Activated CD8-positive, alpha-beta memory T cell treated with anti-CD3 and anti-CD28 coated beads, Interleukin-2, amount 10 ng/mL, durations not matched to agents 7 days and 5 days (primary cell): ENCODE data around the gene MAP6. TPM values are rescaled to one million over a fixed set of nuclear protein-coding genes. Genes with fewer than 3 reads are reported as not detected.

Experiments used
- ATAC-seq: fragments of 150-1000 bp; cut with Tn5 transposase; one replicate; pipeline ENCODE4 v1.10.0; 2021; ENCODE audit warnings: moderate library complexity
- CTCF ChIA-PET: fragments of 350-600 bp; sonication (Branson Sonifier 250); formaldehyde crosslinking; loops from one replicate; lab custom pipeline; 2021; ENCODE audit warnings: antibody characterized with exemption; lab: Charles Lee
- DNase-seq: peaks from one replicate; pipeline ENCODE4 v3.0.0-alpha.2; 2020
- H3K27ac Mint-ChIP-seq: one replicate; pipeline ENCODE4 v1.8.0; 2021; ENCODE audit warnings: mild to moderate bottlenecking, mixed read lengths
- H3K27me3 Mint-ChIP-seq: one replicate; pipeline ENCODE4 v1.8.0; 2021; ENCODE audit warnings: mixed read lengths
- H3K36me3 Mint-ChIP-seq: one replicate; pipeline ENCODE4 v1.8.0; 2021; ENCODE audit warnings: mild to moderate bottlenecking, mixed read lengths
- H3K4me1 Mint-ChIP-seq: one replicate; pipeline ENCODE4 v1.8.0; 2021; ENCODE audit warnings: mixed read lengths
- H3K4me3 Mint-ChIP-seq: one replicate; pipeline ENCODE4 v1.8.0; 2021; ENCODE audit warnings: mild to moderate bottlenecking, moderate library complexity, mixed read lengths
- H3K9me3 Mint-ChIP-seq: one replicate; pipeline ENCODE4 v1.8.0; 2022; ENCODE audit warnings: low read depth, mixed read lengths
- total RNA-seq, 2 experiments: library from RNA; stranded (reverse); gene quantifications; one replicate each; pipeline ENCODE4 v1.2.3, GENCODE V29; 2021

MAP6 gene
- total RNA-seq, 2 experiments from 2014 or later: 0.30 to 0.70 TPM

- DNase-seq (peak; percentile 56), ATAC-seq (no peak)
- H3K36me3 Mint-ChIP-seq: no peaks in the 10 kb centered on the region
Measured at GRCh38 chr11:75577207-75577606, 91.6 kb downstream of the MAP6 start.

DNA sequence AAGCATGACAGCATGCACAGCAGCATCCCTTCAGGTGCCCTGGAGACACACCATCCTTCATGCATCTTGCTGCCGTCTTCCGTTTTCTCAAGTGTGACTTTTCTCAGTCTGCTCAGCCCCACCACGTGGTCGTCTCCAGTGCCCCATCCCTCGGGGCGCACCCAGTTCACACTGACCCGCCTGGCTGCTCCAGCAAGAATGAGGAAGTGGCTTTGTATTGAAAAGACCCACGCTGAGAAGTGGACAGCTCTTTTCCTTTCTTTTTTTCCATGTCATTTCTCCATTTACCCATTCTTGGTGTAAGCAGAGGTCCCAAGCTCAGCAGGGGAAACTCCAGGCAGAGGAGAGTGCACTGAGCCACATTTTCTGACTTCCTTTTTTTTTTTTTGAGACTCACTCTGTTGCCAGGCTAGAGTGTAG is 92.3 kb downstream of the MAP6 start:
- Mint-ChIP-seq H3K9me3 (no peaks in the 10 kb centered on the region), H3K4me3 (no peak overlapping the region), H3K27ac (no peak overlapping the region), H3K4me1 (peaks cover 15% of the 10 kb centered on the region), H3K36me3 (no peaks in the 10 kb centered on the region), H3K27me3 (peaks cover 7% of the 10 kb centered on the region)
- no peak for DNase-seq
- CTCF ChIA-PET: interaction anchor here (0.6 to 5.4 kb wide), 11 partner anchors 8 to 301 kb away, joined by 3 to 40 read pairs (median 4); no protein-coding TSS in a partner anchor
- peak; percentile 33 for ATAC-seq

More at GRCh38 chr11:75577207-75577606, 91.6 kb downstream of the MAP6 start:
- Mint-ChIP-seq H3K9me3 (no peaks in the 10 kb centered on the region), H3K4me1 (peaks cover 21% of the 10 kb centered on the region), H3K27me3 (peaks cover 7% of the 10 kb centered on the region), H3K4me3 (no peak overlapping the region), H3K27ac (no peak overlapping the region)
- CTCF ChIA-PET: interaction anchor here (0.8 to 5.4 kb wide), 11 partner anchors 8 to 302 kb away, joined by 3 to 40 read pairs (median 4); no protein-coding TSS in a partner anchor

GRCh38 chr11:75576017-75576416 is 92.8 kb downstream of the MAP6 start:
- H3K4me3 Mint-ChIP-seq: no peak overlapping the region
- DNase-seq: no peak
- H3K9me3 Mint-ChIP-seq: no peaks in the 10 kb centered on the region
- H3K36me3 Mint-ChIP-seq: no peaks in the 10 kb centered on the region
- no peak for ATAC-seq
- CTCF ChIA-PET: interaction anchor here (1.2 to 5.4 kb wide), 6 partner anchors 10 to 148 kb away, joined by 3 to 40 read pairs (median 8); no protein-coding TSS in a partner anchor
- H3K27me3 Mint-ChIP-seq: peaks cover 7% of the 10 kb centered on the region
- H3K27ac Mint-ChIP-seq: no peak overlapping the region
- peaks cover 15% of the 10 kb centered on the region for H3K4me1 Mint-ChIP-seq

DNA sequence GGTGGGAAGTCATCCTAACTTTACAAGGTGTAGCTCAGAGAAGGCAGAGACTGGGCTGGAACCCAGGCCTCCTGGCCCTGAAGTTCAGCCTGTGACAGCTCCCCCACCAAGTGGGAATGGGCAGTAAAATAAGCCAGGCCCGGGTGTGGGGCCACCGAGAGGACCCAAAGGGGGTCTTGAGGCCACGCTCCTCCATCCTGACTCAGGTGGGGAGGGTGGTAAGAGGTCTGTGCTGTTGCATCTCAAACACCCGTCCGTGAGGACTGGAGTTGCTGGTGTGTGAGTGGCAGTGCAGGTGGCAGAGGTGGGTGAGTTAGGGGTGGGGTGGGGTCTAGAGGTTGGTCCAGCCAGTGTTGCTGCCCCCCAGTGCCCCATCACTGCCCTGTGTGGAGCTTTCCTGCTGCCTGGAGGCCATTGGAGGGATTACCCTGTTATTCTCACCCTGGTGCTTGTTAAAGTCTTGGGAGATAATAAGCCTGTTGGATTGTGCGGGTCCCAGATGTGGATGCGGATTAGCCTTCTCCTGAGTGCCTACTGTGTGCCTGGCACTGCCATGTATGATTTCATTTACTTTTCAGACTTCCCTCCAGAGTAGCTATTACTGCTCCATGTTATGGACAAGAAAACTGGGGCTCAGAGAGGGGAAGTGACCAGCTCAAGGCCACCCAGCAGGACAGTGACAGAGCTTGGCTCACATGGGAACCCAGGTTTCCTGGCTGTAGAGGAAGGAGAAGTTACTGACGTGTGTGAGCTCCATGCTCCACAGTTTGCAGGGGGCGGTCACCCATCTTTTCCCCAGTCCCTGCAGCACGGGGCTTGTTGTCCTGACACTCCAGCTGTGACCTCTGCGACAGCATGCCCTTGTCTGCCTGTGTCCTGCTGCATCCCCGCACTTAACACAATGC is 93.9 kb downstream of the MAP6 start:
- Mint-ChIP-seq H3K27ac (no peak overlapping the region), H3K4me1 (peaks cover 9% of the 10 kb centered on the region), H3K4me3 (no peak overlapping the region), H3K36me3 (no peaks in the 10 kb centered on the region), H3K9me3 (no peaks in the 10 kb centered on the region), H3K27me3 (peaks cover 7% of the 10 kb centered on the region)
- CTCF ChIA-PET: interaction anchor here (0.9 to 5.4 kb wide), 7 partner anchors 9 to 38 kb away, joined by 3 to 40 read pairs (median 4); no protein-coding TSS in a partner anchor
- ATAC-seq (no peak), DNase-seq (no peak)

DNA sequence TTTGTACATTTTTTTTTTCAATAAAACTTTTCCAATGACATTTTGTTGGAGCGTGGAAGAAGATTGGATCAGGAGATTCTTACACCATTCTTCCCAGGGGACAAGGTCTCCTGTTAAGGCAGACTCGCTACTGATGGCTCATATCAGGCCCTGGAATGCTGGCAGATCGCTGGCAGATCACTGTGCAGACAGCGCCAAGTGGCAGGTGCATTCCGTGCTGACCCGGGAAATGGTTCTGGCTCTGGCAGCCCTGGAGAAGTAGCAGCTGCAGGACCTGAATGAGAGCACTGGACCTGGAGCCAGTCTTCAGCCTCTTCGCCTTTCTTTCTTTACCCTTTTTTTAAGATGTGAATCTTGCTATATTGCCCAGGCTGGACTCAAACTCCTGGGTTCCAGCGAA is 96.1 kb downstream of the MAP6 start:
- H3K27ac Mint-ChIP-seq: no peak overlapping the region
- H3K9me3 Mint-ChIP-seq: no peaks in the 10 kb centered on the region
- CTCF ChIA-PET: no interaction called here
- H3K27me3 Mint-ChIP-seq: no peaks in the 10 kb centered on the region
- no peaks in the 10 kb centered on the region for H3K36me3 Mint-ChIP-seq
- H3K4me3 Mint-ChIP-seq: no peak overlapping the region
- peaks cover 3% of the 10 kb centered on the region for H3K4me1 Mint-ChIP-seq
- ATAC-seq (no peak), DNase-seq (no peak)

- no peaks in the 10 kb centered on the region for H3K36me3 Mint-ChIP-seq
- DNase-seq (no peak), ATAC-seq (no peak)
- H3K9me3 Mint-ChIP-seq: no peaks in the 10 kb centered on the region
- CTCF ChIA-PET: interaction anchor here (1.3 kb wide), 1 partner anchor 11 kb away, joined by 3 read pairs; no protein-coding TSS in a partner anchor
- peak overlapping the region; percentile 29 for H3K27ac Mint-ChIP-seq
- no peaks in the 10 kb centered on the region for H3K27me3 Mint-ChIP-seq
- H3K4me1 Mint-ChIP-seq: peaks cover 3% of the 10 kb centered on the region
- no peak overlapping the region for H3K4me3 Mint-ChIP-seq
Measured at GRCh38 chr11:75571625-75572024, 97.2 kb downstream of the MAP6 start.

DNA sequence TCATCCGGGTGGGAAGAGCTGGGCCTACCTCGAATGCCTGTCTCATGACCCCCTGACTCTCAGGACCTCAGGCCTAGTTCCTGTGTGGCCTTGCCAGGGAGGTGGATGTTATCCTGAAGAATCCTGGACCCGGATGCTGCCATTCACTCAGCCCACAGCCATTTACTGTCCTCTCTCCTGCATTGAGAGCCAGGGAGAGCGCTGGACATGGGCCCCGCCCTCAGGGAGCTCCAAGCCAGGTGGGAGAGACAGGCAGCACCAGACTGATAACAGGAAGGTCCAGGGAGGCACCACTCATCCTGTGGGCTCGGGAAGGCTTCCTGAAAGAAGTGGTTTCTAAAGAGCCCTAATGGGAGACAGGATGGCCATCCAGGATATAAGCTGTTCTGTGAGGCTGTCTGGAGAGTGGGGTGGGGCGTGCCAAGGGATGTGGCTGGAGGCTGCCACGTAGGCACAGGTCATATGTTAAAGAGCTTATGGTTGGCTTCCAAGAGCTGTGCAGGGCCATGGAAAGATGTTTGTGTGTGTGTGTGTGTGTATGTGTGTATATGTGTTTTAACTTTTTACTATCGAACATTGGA is 98.2 kb downstream of the MAP6 start:
- no peak for DNase-seq
- Mint-ChIP-seq H3K4me3 (no peak overlapping the region), H3K4me1 (peaks cover 8% of the 10 kb centered on the region), H3K27ac (no peak overlapping the region), H3K9me3 (no peaks in the 10 kb centered on the region), H3K36me3 (no peaks in the 10 kb centered on the region), H3K27me3 (no peaks in the 10 kb centered on the region)
- ATAC-seq: no peak
- CTCF ChIA-PET: interaction anchor here (1.2 to 1.4 kb wide), 3 partner anchors 10 to 127 kb away, joined by 3 to 4 read pairs (median 3); no protein-coding TSS in a partner anchor

DNA sequence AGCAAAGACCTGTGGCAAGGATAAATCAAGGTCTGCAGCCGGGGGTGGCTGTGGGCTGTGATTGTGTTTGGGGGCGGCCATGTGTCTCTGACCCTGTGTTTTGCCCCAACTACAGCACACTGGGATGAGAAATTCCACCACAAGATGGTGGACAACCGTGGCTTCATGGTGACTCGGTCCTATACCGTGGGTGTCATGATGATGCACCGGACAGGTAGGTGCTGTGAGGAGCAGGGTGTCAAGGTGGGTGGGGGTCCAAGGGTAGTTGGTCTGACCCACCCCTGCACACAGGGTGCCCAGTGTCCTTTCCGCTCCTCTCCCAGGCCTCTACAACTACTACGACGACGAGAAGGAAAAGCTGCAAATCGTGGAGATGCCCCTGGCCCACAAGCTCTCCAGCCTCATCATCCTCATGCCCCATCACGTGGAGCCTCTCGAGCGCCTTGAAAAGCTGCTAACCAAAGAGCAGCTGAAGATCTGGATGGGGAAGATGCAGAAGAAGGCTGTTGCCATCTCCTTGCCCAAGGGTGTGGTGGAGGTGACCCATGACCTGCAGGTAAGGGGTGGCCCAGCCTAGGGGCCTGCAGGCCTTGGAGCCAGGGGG is 100.1 kb downstream of the MAP6 start:
- H3K27me3 Mint-ChIP-seq: no peaks in the 10 kb centered on the region
- H3K9me3 Mint-ChIP-seq: no peaks in the 10 kb centered on the region
- CTCF ChIA-PET: interaction anchor here (1.0 to 4.1 kb wide), 3 partner anchors 8 to 349 kb away, joined by 3 to 40 read pairs (median 3); no protein-coding TSS in a partner anchor
- no peak for ATAC-seq
- H3K4me1 Mint-ChIP-seq: peaks cover 12% of the 10 kb centered on the region
- DNase-seq: no peak
- H3K27ac Mint-ChIP-seq: no peak overlapping the region
- no peak overlapping the region for H3K4me3 Mint-ChIP-seq
- no peaks in the 10 kb centered on the region for H3K36me3 Mint-ChIP-seq

GRCh38 chr11:75567971-75568370 is 100.9 kb downstream of the MAP6 start:
- H3K4me3 Mint-ChIP-seq: no peak overlapping the region

DNA sequence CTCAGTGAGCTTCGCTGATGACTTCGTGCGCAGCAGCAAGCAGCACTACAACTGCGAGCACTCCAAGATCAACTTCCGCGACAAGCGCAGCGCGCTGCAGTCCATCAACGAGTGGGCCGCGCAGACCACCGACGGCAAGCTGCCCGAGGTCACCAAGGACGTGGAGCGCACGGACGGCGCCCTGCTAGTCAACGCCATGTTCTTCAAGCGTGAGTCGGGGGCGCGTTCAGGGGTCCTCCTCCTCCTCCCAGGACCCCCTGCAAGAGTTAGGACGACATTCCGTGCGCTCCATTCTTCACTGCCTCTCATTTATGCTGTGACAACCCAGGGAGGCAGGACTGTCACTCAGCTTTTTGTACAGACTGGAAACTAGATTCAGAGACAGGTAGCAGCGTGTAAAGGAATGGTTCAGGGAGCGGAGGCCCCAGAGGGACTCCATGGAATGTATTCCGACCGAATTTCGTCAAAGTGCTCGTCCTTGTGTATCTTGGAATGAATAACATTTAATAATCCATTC is 102.0 kb downstream of the MAP6 start:
- Mint-ChIP-seq H3K27ac (no peak overlapping the region), H3K4me1 (peaks cover 28% of the 10 kb centered on the region), H3K27me3 (no peaks in the 10 kb centered on the region), H3K36me3 (no peaks in the 10 kb centered on the region), H3K4me3 (no peak overlapping the region), H3K9me3 (no peaks in the 10 kb centered on the region)
- CTCF ChIA-PET: interaction anchor here (1.2 to 4.1 kb wide), 5 partner anchors 10 to 158 kb away, joined by 3 to 40 read pairs (median 4); no protein-coding TSS in a partner anchor
- DNase-seq (no peak), ATAC-seq (no peak)

More at GRCh38 chr11:75567971-75568370, 100.9 kb downstream of the MAP6 start:
- ATAC-seq (no peak), DNase-seq (no peak)
- no peak overlapping the region for H3K27ac Mint-ChIP-seq
- CTCF ChIA-PET: interaction anchor here (1.0 to 4.1 kb wide), 3 partner anchors 8 to 350 kb away, joined by 3 to 40 read pairs (median 3); no protein-coding TSS in a partner anchor
- H3K9me3 Mint-ChIP-seq: no peaks in the 10 kb centered on the region
- H3K36me3 Mint-ChIP-seq: no peaks in the 10 kb centered on the region
- H3K27me3 Mint-ChIP-seq: no peaks in the 10 kb centered on the region
- H3K4me1 Mint-ChIP-seq: peaks cover 18% of the 10 kb centered on the region

DNA sequence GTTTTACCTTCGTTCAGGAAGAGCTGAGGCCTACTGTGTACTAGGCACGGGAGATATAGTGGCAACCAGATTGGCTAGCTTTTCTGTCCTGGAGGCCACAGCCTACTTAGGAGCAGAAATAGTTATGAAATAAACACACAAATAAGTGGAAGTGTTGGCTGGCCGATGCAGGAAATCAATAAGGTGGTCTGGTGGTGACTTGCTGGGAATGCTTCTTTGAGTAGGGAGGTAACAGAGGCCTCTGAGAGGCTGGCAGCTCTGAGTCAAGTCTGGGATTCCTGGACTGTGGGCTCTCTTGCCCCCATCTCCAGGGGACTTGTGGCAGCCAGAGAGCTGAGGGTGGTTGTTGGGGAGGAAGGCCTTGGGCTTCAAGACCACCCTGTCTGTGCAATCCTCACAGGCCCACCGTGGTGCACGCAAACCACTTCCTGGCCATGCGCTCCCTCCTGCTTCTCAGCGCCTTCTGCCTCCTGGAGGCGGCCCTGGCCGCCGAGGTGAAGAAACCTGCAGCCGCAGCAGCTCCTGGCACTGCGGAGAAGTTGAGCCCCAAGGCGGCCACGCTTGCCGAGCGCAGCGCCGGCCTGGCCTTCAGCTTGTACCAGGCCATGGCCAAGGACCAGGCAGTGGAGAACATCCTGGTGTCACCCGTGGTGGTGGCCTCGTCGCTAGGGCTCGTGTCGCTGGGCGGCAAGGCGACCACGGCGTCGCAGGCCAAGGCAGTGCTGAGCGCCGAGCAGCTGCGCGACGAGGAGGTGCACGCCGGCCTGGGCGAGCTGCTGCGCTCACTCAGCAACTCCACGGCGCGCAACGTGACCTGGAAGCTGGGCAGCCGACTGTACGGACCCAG is 102.7 kb downstream of the MAP6 start:
- Mint-ChIP-seq H3K4me1 (peaks cover 34% of the 10 kb centered on the region), H3K27ac (peak overlapping the region; percentile 9), H3K36me3 (no peaks in the 10 kb centered on the region), H3K9me3 (no peaks in the 10 kb centered on the region), H3K27me3 (no peaks in the 10 kb centered on the region), H3K4me3 (no peak overlapping the region)
- peak; percentile 66 for DNase-seq
- CTCF ChIA-PET: interaction anchor here (0.8 to 4.1 kb wide), 8 partner anchors 10 to 158 kb away, joined by 3 to 40 read pairs (median 4); no protein-coding TSS in a partner anchor
- peak; percentile 10 for ATAC-seq
